MCF 10A (cell line): Measurements from ENCODE around the gene OXLD1. TPM values are rescaled to one million over a fixed set of nuclear protein-coding genes. Genes with fewer than 3 reads are reported as not detected.

Experiments used
- BruUV-seq: library from RNA; stranded (reverse); fragments of 400-500 nt; replicated peaks from 2 replicates; lab custom pipeline; 2021; lab: Mats Ljungman, UMichigan
- CTCF ChIA-PET: fragments of 300-600 bp; sonication (Branson Sonifier 250); formaldehyde crosslinking; extraction: SDS; loops from one replicate; lab custom pipeline; 2021; ENCODE audit warnings: antibody characterized with exemption, inconsistent platforms; lab: Yijun Ruan, JAX
- POLR2A ChIA-PET: fragments of 300-600, 350-650 bp; sonication (Branson Sonifier 250); formaldehyde crosslinking; extraction: SDS; loops from one replicate; lab custom pipeline; 2020; ENCODE audit warnings: antibody characterized with exemption, inconsistent platforms; lab: Yijun Ruan, JAX
- DNase-seq: peaks from one replicate; pipeline ENCODE4 v3.0.0-alpha.2; 2018; ENCODE audit not compliant: unreplicated experiment
- H3K27ac Mint-ChIP-seq: one replicate; pipeline ENCODE4 v1.8.0; 2022; ENCODE audit warnings: mild to moderate bottlenecking, low read depth, mixed read lengths; ENCODE audit not compliant: unreplicated experiment
- H3K27me3 Mint-ChIP-seq: one replicate; pipeline ENCODE4 v1.8.0; 2022; ENCODE audit warnings: mixed read lengths; ENCODE audit not compliant: insufficient read depth, unreplicated experiment
- H3K36me3 Mint-ChIP-seq: one replicate; pipeline ENCODE4 v1.8.0; 2022; ENCODE audit warnings: mild to moderate bottlenecking, moderate library complexity, mixed read lengths; ENCODE audit not compliant: insufficient read depth, unreplicated experiment
- H3K4me1 Mint-ChIP-seq: one replicate; pipeline ENCODE4 v1.8.0; 2022; ENCODE audit warnings: mixed read lengths; ENCODE audit not compliant: insufficient read depth, unreplicated experiment
- H3K4me3 Mint-ChIP-seq: one replicate; pipeline ENCODE4 v1.8.0; 2022; ENCODE audit warnings: mild to moderate bottlenecking, moderate library complexity, mixed read lengths; ENCODE audit not compliant: unreplicated experiment
- H3K9me3 Mint-ChIP-seq: one replicate; pipeline ENCODE4 v1.8.0; 2022; ENCODE audit warnings: mixed read lengths; ENCODE audit not compliant: unreplicated experiment
- intact Hi-C: fragments of 100-400 bp; cut with micrococcal nuclease; formaldehyde crosslinking; loops from 2 replicates; pipeline ENCODE4 v1.14.1; 2022
- total RNA-seq: library from RNA; stranded (reverse); gene quantifications from 2 replicates; pipeline ENCODE4 v1.2.3, GENCODE V29; 2022
- TF ChIP-seq, protein P1 (sequence below): fragments of 200-600 bp; IDR thresholded peaks from one replicate; pipeline ENCODE4 v1.8.0; 2022; ENCODE audit warnings: antibody characterized with exemption, mild to moderate bottlenecking; ENCODE audit not compliant: unreplicated experiment

Gene OXLD1
- total RNA-seq, 1 experiment from 2014 or later = 54.8 TPM

DNA sequence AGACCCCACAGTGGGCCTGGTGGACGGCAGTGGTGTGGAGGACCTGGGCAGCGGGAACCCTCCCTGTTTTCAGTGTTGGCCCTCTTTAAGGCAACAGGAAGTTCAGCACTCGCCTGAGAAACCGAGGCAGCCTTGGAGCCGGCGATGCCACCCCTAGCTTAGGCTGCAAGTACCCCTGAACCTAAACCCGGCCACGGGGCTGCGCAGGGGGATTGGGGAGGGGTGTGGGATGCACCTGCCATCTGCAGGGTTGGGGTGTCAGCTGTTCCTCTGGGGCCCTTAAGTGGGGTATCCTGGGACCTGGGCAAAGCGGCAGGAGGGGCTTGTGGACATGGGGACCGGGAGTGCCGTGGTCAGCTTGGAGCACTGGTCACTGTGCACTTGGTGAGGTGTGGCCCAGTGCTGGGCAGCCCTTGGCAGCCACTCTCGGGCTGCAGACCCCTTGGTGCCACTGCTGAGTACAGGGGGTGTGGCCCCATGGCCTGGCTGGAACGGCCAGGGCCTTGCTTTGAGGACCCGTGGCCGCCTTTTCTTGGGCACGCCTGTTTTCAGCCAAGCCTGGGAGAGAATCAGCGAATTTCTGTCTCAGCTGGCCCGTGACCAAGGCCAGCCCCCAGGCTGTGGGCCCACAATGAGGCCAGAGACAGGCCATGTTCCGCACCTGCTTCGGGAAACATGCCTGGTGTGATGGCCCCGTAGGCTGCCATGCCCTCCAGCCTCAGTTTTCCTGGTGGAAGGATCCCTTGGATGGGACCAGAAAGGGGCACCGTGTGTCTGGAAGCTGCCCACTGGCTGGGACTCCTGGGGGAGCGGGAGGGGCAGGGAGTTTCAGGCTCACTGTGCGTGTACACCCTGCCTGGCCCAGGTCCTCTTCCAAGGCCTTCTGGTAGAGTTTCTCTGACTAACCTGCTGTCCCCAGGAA, 41.6 kb upstream of the OXLD1 start:
- ChIA-PET POLR2A (interaction anchor here (0.5 to 6.0 kb wide), 5 partner anchors 16 to 495 kb away, joined by 3 to 57 read pairs (median 4); partner anchors contain the start of genes ARL16, CCDC137, HGS and OXLD1), CTCF (interaction anchor here (0.9 kb wide), 1 partner anchor 22 kb away, joined by 4 read pairs; no protein-coding TSS in a partner anchor)
- no peak overlapping the region for H3K27ac Mint-ChIP-seq
- no TSS peak for BruUV-seq
- intact Hi-C loops = no loop called here
- TF ChIP-seq, protein P1, sequence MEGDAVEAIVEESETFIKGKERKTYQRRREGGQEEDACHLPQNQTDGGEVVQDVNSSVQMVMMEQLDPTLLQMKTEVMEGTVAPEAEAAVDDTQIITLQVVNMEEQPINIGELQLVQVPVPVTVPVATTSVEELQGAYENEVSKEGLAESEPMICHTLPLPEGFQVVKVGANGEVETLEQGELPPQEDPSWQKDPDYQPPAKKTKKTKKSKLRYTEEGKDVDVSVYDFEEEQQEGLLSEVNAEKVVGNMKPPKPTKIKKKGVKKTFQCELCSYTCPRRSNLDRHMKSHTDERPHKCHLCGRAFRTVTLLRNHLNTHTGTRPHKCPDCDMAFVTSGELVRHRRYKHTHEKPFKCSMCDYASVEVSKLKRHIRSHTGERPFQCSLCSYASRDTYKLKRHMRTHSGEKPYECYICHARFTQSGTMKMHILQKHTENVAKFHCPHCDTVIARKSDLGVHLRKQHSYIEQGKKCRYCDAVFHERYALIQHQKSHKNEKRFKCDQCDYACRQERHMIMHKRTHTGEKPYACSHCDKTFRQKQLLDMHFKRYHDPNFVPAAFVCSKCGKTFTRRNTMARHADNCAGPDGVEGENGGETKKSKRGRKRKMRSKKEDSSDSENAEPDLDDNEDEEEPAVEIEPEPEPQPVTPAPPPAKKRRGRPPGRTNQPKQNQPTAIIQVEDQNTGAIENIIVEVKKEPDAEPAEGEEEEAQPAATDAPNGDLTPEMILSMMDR = no peak
- H3K4me1 Mint-ChIP-seq = peaks cover 11% of the 10 kb centered on the region
- H3K4me3 Mint-ChIP-seq = no peak overlapping the region
- no peaks in the 10 kb centered on the region for H3K27me3 Mint-ChIP-seq
- no peak for DNase-seq
- H3K36me3 Mint-ChIP-seq = peaks cover 65% of the 10 kb centered on the region
- no peaks in the 10 kb centered on the region for H3K9me3 Mint-ChIP-seq

DNA sequence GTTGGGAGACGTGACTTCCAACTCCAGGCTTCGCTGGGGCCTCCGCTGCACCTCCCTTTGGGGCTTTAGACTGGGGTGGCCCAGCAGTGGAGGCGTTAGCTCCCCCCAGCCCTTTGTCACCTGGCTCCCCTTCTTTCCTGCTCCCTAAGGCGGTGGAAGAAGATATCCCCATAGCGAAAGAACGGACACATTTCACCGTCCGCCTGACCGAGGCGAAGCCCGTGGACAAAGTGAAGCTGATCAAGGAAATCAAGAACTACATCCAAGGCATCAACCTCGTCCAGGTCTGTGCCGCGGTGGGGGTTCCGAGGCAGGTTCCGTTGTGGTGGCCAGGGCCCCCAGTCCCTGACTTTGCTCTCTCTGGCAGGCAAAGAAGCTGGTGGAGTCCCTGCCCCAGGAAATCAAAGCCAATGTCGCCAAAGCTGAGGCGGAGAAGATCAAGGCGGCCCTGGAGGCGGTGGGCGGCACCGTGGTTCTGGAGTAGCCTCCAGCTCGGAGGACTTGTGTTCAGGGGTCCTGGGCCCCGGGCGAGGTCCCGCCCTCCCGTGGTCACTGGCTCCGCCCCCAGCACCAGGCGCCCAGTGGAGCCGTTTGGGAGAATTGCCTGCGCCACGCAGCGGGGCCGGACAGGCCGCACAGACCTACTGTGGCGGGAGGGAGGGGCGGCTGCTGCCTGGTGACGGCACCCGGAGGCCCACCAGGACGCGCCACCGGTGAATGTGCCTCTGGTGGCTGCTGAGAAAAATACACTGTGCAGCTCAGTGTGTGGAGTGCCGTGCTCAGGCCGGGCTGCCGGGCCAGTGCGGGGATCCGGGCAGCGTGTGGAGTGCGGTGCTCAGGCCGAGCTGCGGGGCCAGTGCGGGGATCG, 40.6 kb upstream of the OXLD1 start:
- H3K9me3 Mint-ChIP-seq = no peaks in the 10 kb centered on the region
- TF ChIP-seq, protein P1 = no peak
- BruUV-seq = TSS peak; percentile 30
- POLR2A ChIA-PET = interaction anchor here (0.5 to 6.0 kb wide), 2 partner anchors 23 to 496 kb away, joined by 3 to 57 read pairs; partner anchors contain the start of genes ARL16 and HGS
- intact Hi-C loops = no loop called here
- peaks cover 11% of the 10 kb centered on the region for H3K4me1 Mint-ChIP-seq
- no peak overlapping the region for H3K27ac Mint-ChIP-seq
- H3K36me3 Mint-ChIP-seq = peaks cover 65% of the 10 kb centered on the region
- DNase-seq = no peak
- CTCF ChIA-PET = interaction anchor here (0.9 to 1.4 kb wide), 3 partner anchors 21 to 185 kb away, joined by 4 to 5 read pairs (median 4); no protein-coding TSS in a partner anchor
- H3K4me3 Mint-ChIP-seq = no peak overlapping the region
- H3K27me3 Mint-ChIP-seq = no peaks in the 10 kb centered on the region

DNA sequence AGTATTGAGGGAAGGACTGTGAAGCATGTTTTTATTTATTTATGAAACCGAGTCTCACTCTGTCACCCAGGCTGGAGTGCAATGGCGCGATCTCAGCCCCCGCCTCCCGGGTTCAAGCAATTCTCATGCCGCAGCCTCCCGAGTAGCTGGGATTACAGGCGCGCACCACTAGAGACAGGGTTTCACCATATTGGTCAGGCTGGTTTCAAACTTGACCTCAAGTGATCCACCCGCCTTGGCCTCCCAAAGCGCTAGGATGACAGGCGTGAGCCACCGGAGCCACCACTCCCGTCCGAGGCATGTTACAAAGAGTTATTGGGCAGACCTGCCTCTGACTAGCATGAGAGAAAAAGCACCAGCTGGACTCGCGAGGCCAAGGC, 39.8 kb upstream of the OXLD1 start:
- Mint-ChIP-seq H3K36me3 (peaks cover 64% of the 10 kb centered on the region), H3K27ac (no peak overlapping the region), H3K27me3 (no peaks in the 10 kb centered on the region), H3K4me1 (peaks cover 11% of the 10 kb centered on the region), H3K4me3 (no peak overlapping the region), H3K9me3 (no peaks in the 10 kb centered on the region)
- no peak for DNase-seq
- intact Hi-C loops = no loop called here
- TF ChIP-seq, protein P1 = no peak
- POLR2A ChIA-PET = interaction anchor here (1.5 kb wide), 1 partner anchor 17 kb away, joined by 5 read pairs; no protein-coding TSS in a partner anchor
- no TSS peak for BruUV-seq
- CTCF ChIA-PET = interaction anchor here (0.9 to 1.4 kb wide), 2 partner anchors 31 to 186 kb away, joined by 4 to 5 read pairs; no protein-coding TSS in a partner anchor
